RWPE2 (cell line): ENCODE data around the gene MAP4.
A peak's percentile ranks its signal among the peaks of the same experiment; 100 is the strongest.
"Not testable (repeated sequence)": the region's sequence is repeated elsewhere in the genome, so short reads cannot be mapped to it uniquely, and the experiment has no call there.

ENCODE experiments used
- ATAC-seq: fragments of 200-7000 bp; cut with Tn5 transposase; 3 replicates; pipeline ENCODE4 v1.9.1; 2021; ENCODE audit warnings: low read depth
- DNase-seq: peaks from one replicate; pipeline ENCODE4 v3.0.0-alpha.2; 2020; ENCODE audit warnings: low spot score
- H3K27ac ChIP-seq: fragments of 450-650 bp; 2 replicates; pipeline ENCODE4 v1.5.1; 2017; ENCODE audit warnings: mild to moderate bottlenecking; ENCODE audit not compliant: poor library complexity, severe bottlenecking
- H3K27me3 ChIP-seq: fragments of 250-450 bp; sonication (Bioruptor Pico); 2 replicates; pipeline ENCODE4 v1.5.1; 2021; ENCODE audit warnings: mild to moderate bottlenecking, moderate library complexity; ENCODE audit not compliant: insufficient read depth, poor library complexity, severe bottlenecking
- H3K36me3 ChIP-seq: fragments of 250-450 bp; sonication (Bioruptor Pico); 2 replicates; pipeline ENCODE4 v1.5.1; 2020; ENCODE audit warnings: low read depth, mild to moderate bottlenecking, moderate library complexity
- H3K4me1 ChIP-seq: fragments of 250-450 bp; sonication (Bioruptor Pico); 2 replicates; pipeline ENCODE4 v1.5.1; 2021; ENCODE audit warnings: mild to moderate bottlenecking, moderate library complexity; ENCODE audit not compliant: insufficient read depth, poor library complexity, severe bottlenecking
- H3K4me3 ChIP-seq: fragments of 250-450 bp; sonication (Bioruptor Pico); 2 replicates; pipeline ENCODE4 v1.5.1; 2021; ENCODE audit warnings: mild to moderate bottlenecking, moderate library complexity; ENCODE audit not compliant: severe bottlenecking
- H3K9me3 ChIP-seq: fragments of 250-450 bp; sonication (Bioruptor Pico); 2 replicates; pipeline ENCODE4 v1.5.1; 2021; ENCODE audit warnings: mild to moderate bottlenecking, moderate library complexity; ENCODE audit not compliant: severe bottlenecking
- CTCF ChIP-seq: fragments of 450-650 bp; IDR thresholded peaks from one replicate; pipeline ENCODE4 v1.5.1; 2017; ENCODE audit warnings: mild to moderate bottlenecking, moderate library complexity; ENCODE audit not compliant: poor library complexity, severe bottlenecking

The MAP4 gene

GRCh38 chr3:48016301-48016973 is at the start of gene MAP4:
TSS of gene MAP4 (minus strand) at chr3:48016416. CDS start at chr3:47998860, 17,556 bp downstream.
- peaks cover 8% of the 10 kb centered on the region for H3K36me3 ChIP-seq
- no peaks in the 10 kb centered on the region for H3K27me3 ChIP-seq
- no peak within 1 kb of the TSS for H3K4me3 ChIP-seq
- peak within 1 kb of the TSS; percentile 64 for H3K27ac ChIP-seq
- no peaks in the 10 kb centered on the region for H3K9me3 ChIP-seq
- DNase-seq (no peak), ATAC-seq (no peak)
- H3K4me1 ChIP-seq = peaks cover 30% of the 10 kb centered on the region
- no peak for TF ChIP-seq CTCF

- ATAC-seq (peak; percentile 73), DNase-seq (no peak)
- Histone ChIP-seq H3K27me3 (no peaks in the 10 kb centered on the region), H3K4me3 (no peak overlapping the region), H3K9me3 (no peaks in the 10 kb centered on the region), H3K27ac (peak overlapping the region; percentile 46), H3K36me3 (peaks cover 18% of the 10 kb centered on the region), H3K4me1 (peaks cover 28% of the 10 kb centered on the region)
- TF ChIP-seq CTCF = no peak
Observed at GRCh38 chr3:48065035-48065434, 48.8 kb upstream of the MAP4 start.

GRCh38 chr3:48064292-48064829 is 48.1 kb upstream of the MAP4 start:
- ATAC-seq (peak; percentile 54), DNase-seq (no peak)
- H3K27me3 ChIP-seq = no peaks in the 10 kb centered on the region
- H3K27ac ChIP-seq = peak overlapping the region; percentile 46
- no peak overlapping the region for H3K4me3 ChIP-seq
- peaks cover 15% of the 10 kb centered on the region for H3K36me3 ChIP-seq
- no peak for TF ChIP-seq CTCF
- peaks cover 24% of the 10 kb centered on the region for H3K4me1 ChIP-seq
- no peaks in the 10 kb centered on the region for H3K9me3 ChIP-seq

GRCh38 chr3:48061586-48061985 is 45.4 kb upstream of the MAP4 start:
- not testable (repeated sequence) for H3K27me3 ChIP-seq, H3K27ac ChIP-seq, H3K4me3 ChIP-seq, DNase-seq, ATAC-seq, H3K9me3 ChIP-seq
- Histone ChIP-seq H3K4me1 (peaks cover 18% of the 10 kb centered on the region), H3K36me3 (peaks cover 13% of the 10 kb centered on the region)

GRCh38 chr3:48058091-48058490 is 41.9 kb upstream of the MAP4 start:
- TF ChIP-seq CTCF = no peak
- ATAC-seq (0 out of 3 replicates have a peak, but pooled peaks have one; percentile 38), DNase-seq (no peak)
- H3K4me1 ChIP-seq = no peaks in the 10 kb centered on the region
- H3K27me3 ChIP-seq = no peaks in the 10 kb centered on the region
- H3K27ac ChIP-seq = no peak overlapping the region
- H3K36me3 ChIP-seq = peaks cover 20% of the 10 kb centered on the region
- H3K4me3 ChIP-seq = no peak overlapping the region
- H3K9me3 ChIP-seq = no peaks in the 10 kb centered on the region
